ENCODE results near the gene KLHL25.

The KLHL25 gene

DNA sequence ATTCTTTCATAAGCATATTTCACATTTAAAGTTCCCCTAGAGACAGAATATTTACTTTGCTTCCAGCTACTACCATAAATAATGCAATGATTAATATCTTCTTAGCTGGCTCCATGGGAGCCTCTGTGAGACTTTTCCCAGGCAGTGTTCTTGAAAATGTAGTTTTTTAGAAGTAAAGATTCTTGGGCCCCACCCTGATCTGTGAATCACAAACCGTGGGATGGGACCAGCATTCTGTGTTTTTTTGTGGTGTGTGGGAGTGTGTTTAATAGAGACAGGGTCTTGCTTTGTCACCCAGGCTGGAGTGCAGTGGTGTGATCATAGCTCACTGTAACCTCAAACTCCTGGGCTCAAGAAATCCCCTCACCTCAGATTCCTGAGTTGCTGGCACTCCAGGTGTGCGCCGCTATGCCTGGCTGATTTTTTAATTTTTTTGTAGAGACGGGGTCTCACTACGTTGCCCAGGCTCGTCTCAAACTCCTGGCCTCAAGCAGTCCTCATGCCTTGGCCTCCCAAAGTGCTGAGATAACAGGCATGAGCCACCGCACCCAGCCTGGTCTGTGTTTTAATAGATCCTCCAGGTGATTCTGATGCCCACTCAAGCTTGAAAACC is 83.0 kb downstream of the KLHL25 start:
- no peak for DNase-seq (ENCODE audit: low read depth)

DNA sequence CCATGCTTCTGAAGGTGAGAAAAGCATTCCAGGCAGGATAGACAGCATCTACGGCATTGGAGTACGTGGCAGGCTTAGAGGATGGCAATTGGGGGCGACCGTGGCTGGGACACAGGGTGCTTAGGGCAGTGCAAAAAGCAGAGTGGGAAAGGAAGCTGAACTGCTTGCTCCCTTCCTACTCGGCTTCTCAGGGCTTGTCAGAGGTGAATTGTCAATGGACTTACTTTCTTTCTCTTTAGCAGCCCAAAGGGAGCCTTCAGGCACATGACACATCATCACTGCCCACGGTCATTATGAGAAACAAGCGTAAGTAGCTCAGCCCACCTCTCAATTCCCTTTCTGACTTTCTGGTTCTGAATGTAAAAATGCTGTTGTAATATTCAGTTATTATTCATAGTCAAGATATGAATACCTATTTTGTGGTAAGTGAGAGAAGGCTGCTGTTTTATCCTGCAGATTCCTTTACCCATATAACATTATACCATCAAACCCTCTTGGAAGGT is 84.3 kb downstream of the KLHL25 start:
- no peak for DNase-seq (ENCODE audit: low read depth)
